ENCODE results near the gene COL6A5.
"Not testable (repeated sequence)": the region's sequence is repeated elsewhere in the genome, so short reads cannot be mapped to it uniquely, and the experiment has no call there.

Gene COL6A5

GRCh38 chr3:130389743-130390478 lies 44.4 kb downstream of the COL6A5 start:
- DNase-seq = no peak

- DNase-seq = no peak
Measured at GRCh38 chr3:130392266-130392665, 46.8 kb downstream of the COL6A5 start.

GRCh38 chr3:130393594-130393993 lies 48.1 kb downstream of the COL6A5 start:
- no peak for DNase-seq

- no peak for DNase-seq
Measured at GRCh38 chr3:130395331-130395730, 49.9 kb downstream of the COL6A5 start.

- no peak for DNase-seq
Measured at GRCh38 chr3:130395916-130396315, 50.4 kb downstream of the COL6A5 start.

GRCh38 chr3:130404401-130404800 lies 58.9 kb downstream of the COL6A5 start:
- DNase-seq = no peak

GRCh38 chr3:130405956-130406355 lies 60.5 kb downstream of the COL6A5 start:
- no peak for DNase-seq

GRCh38 chr3:130408253-130408652 lies 62.8 kb downstream of the COL6A5 start:
- DNase-seq = not testable (repeated sequence)

- no peak for DNase-seq
Measured at GRCh38 chr3:130411320-130411719, 65.8 kb downstream of the COL6A5 start.

- no peak for DNase-seq
Measured at GRCh38 chr3:130412991-130413560, 67.6 kb downstream of the COL6A5 start.

GRCh38 chr3:130414457-130414856 lies 69.0 kb downstream of the COL6A5 start:
- DNase-seq = no peak

- no peak for DNase-seq
Measured at GRCh38 chr3:130420466-130420865, 75.0 kb downstream of the COL6A5 start.

- no peak for DNase-seq
Measured at GRCh38 chr3:130423064-130423463, 77.6 kb downstream of the COL6A5 start.

GRCh38 chr3:130424837-130425236 lies 79.4 kb downstream of the COL6A5 start:
- no peak for DNase-seq

GRCh38 chr3:130425484-130425883 lies 80.0 kb downstream of the COL6A5 start:
- DNase-seq = no peak

- DNase-seq = no peak
Measured at GRCh38 chr3:130426206-130426605, 80.7 kb downstream of the COL6A5 start.

- DNase-seq = no peak
Measured at GRCh38 chr3:130428871-130429712, 83.6 kb downstream of the COL6A5 start.

GRCh38 chr3:130429713-130430023 lies 84.2 kb downstream of the COL6A5 start:
- DNase-seq = no peak

GRCh38 chr3:130430266-130430665 lies 84.8 kb downstream of the COL6A5 start:
- no peak for DNase-seq

GRCh38 chr3:130432086-130432485 lies 86.6 kb downstream of the COL6A5 start:
- DNase-seq = not testable (repeated sequence)

- DNase-seq = no peak
Measured at GRCh38 chr3:130433306-130433705, 87.8 kb downstream of the COL6A5 start.

GRCh38 chr3:130442284-130442683 lies 96.8 kb downstream of the COL6A5 start:
- no peak for DNase-seq

GRCh38 chr3:130446840-130447239 lies 101.4 kb downstream of the COL6A5 start:
- not testable (repeated sequence) for DNase-seq

- DNase-seq = not testable (repeated sequence)
Measured at GRCh38 chr3:130448155-130448554, 102.7 kb downstream of the COL6A5 start.
